DND-41 (cell line): Measurements from ENCODE around the gene CDT1.

Experiments used
- EZH2 ChIP-seq: IDR thresholded peaks from 3 replicates; pipeline ENCODE4 v1.6.1; 2012; ENCODE audit warnings: borderline replicate concordance, low read depth, mild to moderate bottlenecking, moderate library complexity, low read length, inconsistent platforms; ENCODE audit not compliant: severe bottlenecking
- TF ChIP-seq, protein P1 (sequence below): IDR thresholded peaks from 2 replicates; pipeline ENCODE4 v1.5.1; 2012; ENCODE audit warnings: borderline replicate concordance, low read length, moderate library complexity, mild to moderate bottlenecking; ENCODE audit not compliant: poor library complexity, severe bottlenecking; ENCODE audit errors: extremely low read depth

DNA sequence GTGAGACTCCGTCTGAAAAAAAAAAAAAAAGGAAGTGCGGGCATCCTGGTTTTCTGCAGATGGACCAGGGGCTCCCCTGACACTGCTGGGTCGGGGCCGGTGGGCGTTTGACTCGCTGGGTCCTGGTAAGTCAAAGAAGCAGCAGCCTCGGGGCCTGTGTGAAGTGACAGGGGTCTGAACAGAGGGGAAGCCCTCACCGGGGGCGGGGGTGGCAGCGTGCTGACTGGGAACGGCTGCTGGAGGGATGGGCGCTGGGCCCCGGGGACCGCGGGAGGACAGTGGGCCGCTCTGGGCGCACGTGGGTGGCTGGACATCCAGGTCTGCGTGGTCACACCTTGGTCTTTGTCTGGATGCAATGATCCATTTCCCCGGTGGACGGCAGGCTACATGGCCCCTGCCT is 45.0 kb downstream of the CDT1 start:
- TF ChIP-seq, protein P1, sequence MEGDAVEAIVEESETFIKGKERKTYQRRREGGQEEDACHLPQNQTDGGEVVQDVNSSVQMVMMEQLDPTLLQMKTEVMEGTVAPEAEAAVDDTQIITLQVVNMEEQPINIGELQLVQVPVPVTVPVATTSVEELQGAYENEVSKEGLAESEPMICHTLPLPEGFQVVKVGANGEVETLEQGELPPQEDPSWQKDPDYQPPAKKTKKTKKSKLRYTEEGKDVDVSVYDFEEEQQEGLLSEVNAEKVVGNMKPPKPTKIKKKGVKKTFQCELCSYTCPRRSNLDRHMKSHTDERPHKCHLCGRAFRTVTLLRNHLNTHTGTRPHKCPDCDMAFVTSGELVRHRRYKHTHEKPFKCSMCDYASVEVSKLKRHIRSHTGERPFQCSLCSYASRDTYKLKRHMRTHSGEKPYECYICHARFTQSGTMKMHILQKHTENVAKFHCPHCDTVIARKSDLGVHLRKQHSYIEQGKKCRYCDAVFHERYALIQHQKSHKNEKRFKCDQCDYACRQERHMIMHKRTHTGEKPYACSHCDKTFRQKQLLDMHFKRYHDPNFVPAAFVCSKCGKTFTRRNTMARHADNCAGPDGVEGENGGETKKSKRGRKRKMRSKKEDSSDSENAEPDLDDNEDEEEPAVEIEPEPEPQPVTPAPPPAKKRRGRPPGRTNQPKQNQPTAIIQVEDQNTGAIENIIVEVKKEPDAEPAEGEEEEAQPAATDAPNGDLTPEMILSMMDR, result no peak
- TF ChIP-seq EZH2, result no peak
